ENCODE data around the gene CENPC.
"Not testable (repeated sequence)": the region's sequence is repeated elsewhere in the genome, so short reads cannot be mapped to it uniquely, and the experiment has no call there.

- not testable (repeated sequence) for TF ChIP-seq CTCF, POLR2A (IDR thresholded peaks at IDR 0.05)
Observed at GRCh38 chr4:67532397-67532796, 12.9 kb downstream of the CENPC start.

Measured in testis (tissue), 2 donors.